Activated CD4-positive, CD25-positive, alpha-beta regulatory T cell treated with anti-CD3 and anti-CD28 coated beads, Interleukin-2, amount 50 U/mL, for 24 hours (primary cell): ENCODE data around the gene CDH20.

Source experiments
- ATAC-seq, 2 donors: fragments of 150-1000 bp; cut with Tn5 transposase; one replicate each; pipeline ENCODE4 v1.10.0; 2021; ENCODE audit warnings: mild to moderate bottlenecking in 1 of 2, moderate library complexity in 1 of 2

Gene CDH20

GRCh38 chr18:61432590-61432989, 99.4 kb downstream of the CDH20 start:
- ATAC-seq = no peak

GRCh38 chr18:61435064-61435652, 101.9 kb downstream of the CDH20 start:
- no peak for ATAC-seq

GRCh38 chr18:61443081-61443725, 110.0 kb downstream of the CDH20 start:
- no peak for ATAC-seq

- no peak for ATAC-seq
Measured at GRCh38 chr18:61448316-61448715, 115.1 kb downstream of the CDH20 start.

GRCh38 chr18:61459896-61460648, 126.8 kb downstream of the CDH20 start:
- no peak for ATAC-seq

GRCh38 chr18:61464551-61465142, 131.4 kb downstream of the CDH20 start:
- ATAC-seq = no peak

- no peak for ATAC-seq
Measured at GRCh38 chr18:61466736-61467135, 133.5 kb downstream of the CDH20 start.

- ATAC-seq = no peak
Measured at GRCh38 chr18:61470031-61470674, 136.9 kb downstream of the CDH20 start.

GRCh38 chr18:61471541-61471940, 138.3 kb downstream of the CDH20 start:
- ATAC-seq = no peak

GRCh38 chr18:61471942-61472341, 138.7 kb downstream of the CDH20 start:
- no peak for ATAC-seq

GRCh38 chr18:61474341-61474740, 141.1 kb downstream of the CDH20 start:
- no peak for ATAC-seq

- ATAC-seq = no peak
Measured at GRCh38 chr18:61474918-61475317, 141.7 kb downstream of the CDH20 start.

- no peak for ATAC-seq
Measured at GRCh38 chr18:61475931-61476330, 142.7 kb downstream of the CDH20 start.

GRCh38 chr18:61489334-61489733, 156.1 kb downstream of the CDH20 start:
- ATAC-seq = no peak

- no peak for ATAC-seq
Measured at GRCh38 chr18:61496374-61496773, 163.1 kb downstream of the CDH20 start.

GRCh38 chr18:61497422-61497821, 164.2 kb downstream of the CDH20 start:
- ATAC-seq = no peak

- no peak for ATAC-seq
Measured at GRCh38 chr18:61502472-61502871, 169.2 kb downstream of the CDH20 start.

GRCh38 chr18:61503688-61504087, 170.5 kb downstream of the CDH20 start:
- no peak for ATAC-seq

- no peak for ATAC-seq
Measured at GRCh38 chr18:61528961-61529360, 195.7 kb downstream of the CDH20 start.

- ATAC-seq = no peak
Measured at GRCh38 chr18:61530681-61531080, 197.5 kb downstream of the CDH20 start.

GRCh38 chr18:61531182-61531581, 198.0 kb downstream of the CDH20 start:
- no peak for ATAC-seq

GRCh38 chr18:61531891-61532290, 198.7 kb downstream of the CDH20 start:
- no peak for ATAC-seq

- no peak for ATAC-seq
Measured at GRCh38 chr18:61535401-61535800, 202.2 kb downstream of the CDH20 start.
